Measurements from ENCODE around the gene DPP9.

The DPP9 gene

DNA sequence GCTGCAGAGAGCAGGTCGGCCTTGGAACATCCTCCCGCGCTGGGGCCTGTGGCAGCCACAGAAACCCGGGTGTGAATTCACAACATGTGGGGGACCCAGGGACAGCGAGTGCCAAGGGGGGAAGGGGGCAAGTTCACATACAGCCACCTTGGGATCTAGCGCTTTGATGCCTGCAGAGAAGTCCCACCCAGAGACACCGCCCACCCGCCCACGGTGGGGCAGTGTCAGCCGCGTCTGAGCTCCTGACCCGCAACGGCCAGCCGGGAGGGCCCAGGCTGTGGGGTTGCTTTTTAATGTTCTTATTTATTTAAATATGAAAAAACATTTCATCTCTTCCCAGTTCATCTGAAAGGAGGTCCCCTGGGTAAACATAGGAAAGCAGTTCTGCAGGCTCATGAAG, 66.4 kb downstream of the DPP9 start:
- DNase-seq (ENCODE audit: low read depth in 2 of 2) = no peak

GRCh38 chr19:4656102-4656501, 67.5 kb downstream of the DPP9 start:
- no peak for DNase-seq (ENCODE audit: low read depth in 2 of 2)

DNA sequence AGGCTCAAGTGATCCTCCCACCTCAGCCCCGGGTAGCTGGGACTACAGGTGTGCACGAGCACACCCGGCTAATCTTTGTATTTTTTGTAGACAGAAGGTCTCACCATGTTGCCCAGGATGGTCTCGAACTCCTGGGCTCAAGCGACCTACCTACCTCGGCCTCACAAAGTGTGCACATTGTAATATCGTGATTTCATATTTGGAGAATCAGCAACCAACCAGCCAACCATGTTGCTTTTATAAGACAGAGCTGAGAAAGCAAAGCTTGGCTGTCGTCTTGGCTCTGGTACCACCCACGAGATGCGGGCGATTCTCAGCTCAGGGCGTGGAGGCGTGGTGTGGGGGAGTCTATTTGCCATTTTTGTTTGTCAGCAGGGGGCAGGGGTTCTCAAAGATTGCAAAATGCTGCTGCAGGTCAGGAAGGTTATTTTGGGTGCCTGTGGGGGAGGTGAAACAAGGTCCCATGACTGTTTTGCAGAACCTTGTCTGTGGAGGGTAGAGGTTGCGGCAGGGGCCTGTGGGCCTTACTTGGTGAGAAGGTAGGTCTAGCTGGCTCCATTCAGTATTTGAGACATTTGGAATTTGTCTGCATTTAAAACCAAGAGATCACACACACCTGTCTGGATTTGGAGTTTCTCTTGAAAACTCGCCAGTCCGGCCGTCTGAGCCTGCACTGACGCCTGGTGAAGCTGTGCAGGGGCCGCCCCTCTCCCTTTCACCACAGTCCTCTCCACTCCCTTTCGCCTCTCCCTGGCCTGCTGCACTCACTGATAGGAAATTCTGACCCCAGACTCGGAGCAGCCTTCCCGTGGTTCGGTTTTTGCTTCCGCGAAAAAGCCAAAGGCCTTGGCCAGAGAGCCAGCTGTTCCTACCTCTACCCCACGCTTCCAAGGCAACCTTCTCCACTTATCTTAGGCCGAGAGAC, 68.9 kb downstream of the DPP9 start:
- DNase-seq (ENCODE audit: low read depth in 2 of 2) = no peak

- DNase-seq (ENCODE audit: low read depth in 2 of 2) = no peak
These were observed 69.7 kb downstream of the DPP9 start for GRCh38 chr19:4653793-4654436.

DNA sequence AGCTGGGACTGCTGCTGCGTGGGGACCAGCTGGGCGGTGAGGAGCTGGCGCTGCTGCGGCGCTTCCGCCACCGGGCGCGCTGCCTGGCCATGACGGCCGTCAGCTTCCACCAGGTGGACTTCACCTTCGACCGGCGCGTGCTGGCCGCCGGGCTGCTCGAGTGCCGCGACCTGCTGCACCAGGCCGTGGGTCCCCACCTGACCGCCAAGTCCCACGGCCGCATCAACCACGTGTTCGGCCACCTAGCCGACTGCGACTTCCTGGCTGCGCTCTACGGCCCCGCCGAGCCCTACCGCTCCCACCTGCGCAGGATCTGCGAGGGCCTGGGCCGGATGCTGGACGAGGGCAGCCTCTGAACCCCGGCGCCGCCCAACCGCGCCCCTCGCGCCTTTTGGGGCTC, 71.6 kb downstream of the DPP9 start:
- DNase-seq (ENCODE audit: low read depth in 2 of 2) = no peak

DNA sequence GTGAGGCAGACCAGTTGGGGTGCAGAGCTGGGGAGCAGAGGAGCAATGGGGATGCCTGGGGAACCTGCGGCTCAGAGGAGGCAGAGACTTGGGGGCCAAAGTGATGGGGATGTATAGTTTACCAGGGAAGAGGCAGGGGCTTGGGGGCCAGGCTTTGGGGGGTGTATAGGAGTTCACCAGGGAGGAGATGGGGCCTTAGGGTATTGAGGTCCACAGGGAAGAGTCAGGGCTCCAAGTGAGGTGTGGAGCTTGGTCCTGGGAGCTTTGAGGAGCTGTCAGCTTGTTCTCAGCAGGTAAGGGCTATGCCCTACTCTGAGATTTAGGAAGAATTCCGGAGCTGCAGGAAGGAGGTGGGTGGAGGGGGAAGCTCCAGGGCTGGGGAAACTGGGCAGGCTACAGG, 73.5 kb downstream of the DPP9 start:
- no peak for DNase-seq (ENCODE audit: low read depth in 2 of 2)

DNA sequence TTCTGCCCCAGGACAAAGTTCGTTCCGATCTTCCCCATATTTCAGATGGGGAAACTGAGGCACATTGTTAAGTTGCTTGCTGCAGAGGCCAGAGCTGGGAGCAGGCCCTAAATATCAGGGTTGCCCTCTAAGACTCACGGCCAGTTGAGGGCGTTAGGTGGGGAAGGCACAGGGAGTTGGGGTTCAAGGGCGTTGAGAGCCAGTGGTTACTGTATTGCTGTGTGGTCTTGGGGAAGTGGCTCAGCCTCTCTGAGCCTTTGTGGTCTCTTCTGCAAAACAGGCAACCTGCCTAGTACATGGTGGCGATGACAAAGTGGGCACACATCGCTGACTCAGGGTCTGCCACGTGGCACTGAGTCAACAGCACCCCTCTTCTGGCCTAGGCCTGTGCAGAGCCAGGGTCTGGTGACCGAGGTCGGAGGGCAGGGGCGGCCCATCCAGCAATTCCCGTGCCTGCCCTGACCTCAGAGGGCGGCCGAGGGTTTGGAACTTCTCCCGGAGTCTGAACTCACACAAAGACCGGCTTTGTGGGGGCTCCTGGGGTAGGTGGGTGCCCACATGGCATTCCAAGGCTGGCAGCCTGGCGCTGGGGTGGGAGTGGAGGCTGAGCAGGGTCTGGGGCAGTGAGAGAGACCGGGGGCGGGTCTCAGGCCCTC, 74.1 kb downstream of the DPP9 start:
- no peak for DNase-seq (ENCODE audit: low read depth in 2 of 2)

DNA sequence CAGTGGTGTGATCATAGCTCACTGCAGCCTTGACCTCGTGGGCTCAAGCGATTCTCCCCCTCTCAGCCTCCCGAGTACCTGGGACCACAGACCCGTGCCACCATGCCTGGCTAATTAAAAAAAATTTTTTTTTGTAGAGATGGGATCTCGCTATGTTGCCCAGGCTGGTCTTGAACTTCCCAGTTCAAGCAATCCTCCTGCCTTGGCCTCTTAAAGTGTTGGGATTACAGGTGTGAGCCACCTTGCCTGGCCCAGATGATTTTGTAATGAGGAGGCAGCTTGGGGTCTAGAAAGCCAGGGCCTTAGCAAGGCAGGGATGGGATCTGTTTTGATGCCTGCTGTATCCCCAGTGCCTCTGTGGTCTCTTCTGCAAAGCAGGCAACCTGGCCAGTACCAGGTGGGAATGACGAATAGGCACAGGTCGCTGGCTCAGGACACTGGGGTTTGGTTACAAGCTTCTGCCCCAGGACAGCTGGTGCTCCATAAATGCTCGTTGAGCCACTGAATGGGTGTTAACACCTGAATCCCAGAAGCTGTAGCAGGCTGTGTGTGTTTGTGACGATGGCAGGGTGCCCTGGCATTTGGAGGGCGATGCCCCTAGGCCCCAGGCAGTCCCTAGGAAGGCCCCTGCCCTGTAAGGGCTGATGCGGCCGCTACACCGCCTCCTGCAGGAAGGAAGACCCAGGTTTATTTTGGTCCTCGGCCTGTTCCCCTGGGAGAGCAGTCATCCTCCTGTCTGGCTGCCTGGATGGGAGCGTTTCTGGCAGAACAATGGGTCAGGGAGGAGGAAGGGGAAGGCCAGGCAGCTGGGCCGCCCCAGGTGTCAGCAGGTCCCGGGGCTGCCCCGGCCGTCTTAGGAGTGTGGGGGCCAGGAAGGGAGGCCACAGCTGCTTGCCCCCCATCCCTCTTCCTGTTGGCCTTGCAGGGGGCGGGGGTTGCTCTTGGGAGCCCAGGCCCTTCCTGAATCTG, 75.7 kb downstream of the DPP9 start:
- no peak for DNase-seq (ENCODE audit: low read depth in 2 of 2)

GRCh38 chr19:4645718-4646117, 77.9 kb downstream of the DPP9 start:
- no peak for DNase-seq (ENCODE audit: low read depth in 2 of 2)

DNA sequence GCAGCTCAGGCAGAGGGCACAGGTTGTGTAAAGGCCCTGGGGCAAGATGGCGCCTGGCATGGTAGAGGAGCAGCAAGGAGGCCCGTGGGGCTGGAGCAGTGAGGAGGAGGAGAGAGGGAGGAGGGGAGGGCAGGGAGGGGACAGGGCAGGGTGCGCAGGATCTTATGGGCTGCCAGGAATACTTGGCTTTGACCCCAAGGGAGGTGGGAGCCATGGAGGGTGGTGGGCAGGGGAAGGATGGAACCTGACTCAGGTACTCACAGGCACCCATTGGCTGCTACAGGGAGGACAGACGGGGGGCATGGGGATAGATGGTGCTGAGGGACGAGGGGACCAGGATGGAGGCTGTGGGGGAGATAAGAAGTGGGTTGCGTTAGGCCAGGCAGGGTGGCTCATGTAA, 81.0 kb downstream of the DPP9 start:
- no peak for DNase-seq (ENCODE audit: low read depth in 2 of 2)

DNA sequence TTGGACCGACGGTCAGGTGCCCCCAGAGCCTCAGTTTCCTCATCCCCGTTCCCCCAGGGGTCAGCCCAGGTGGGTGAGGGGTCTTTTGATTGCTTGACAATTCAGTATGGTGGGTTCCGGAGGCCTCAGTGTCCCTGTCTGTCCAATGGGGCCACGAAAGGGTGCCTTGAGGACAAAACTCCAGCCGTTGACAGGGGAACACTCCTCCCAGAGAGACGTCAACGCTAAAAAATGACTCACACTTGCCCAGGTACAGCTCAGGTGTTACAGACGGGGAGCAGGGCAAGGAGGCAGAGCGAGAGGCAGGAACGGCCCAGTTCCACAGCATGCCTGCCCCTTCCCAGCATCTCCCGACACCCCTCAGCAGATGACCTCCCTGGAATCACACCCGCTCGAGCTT, 82.5 kb downstream of the DPP9 start:
- no peak for DNase-seq (ENCODE audit: low read depth in 2 of 2)

DNA sequence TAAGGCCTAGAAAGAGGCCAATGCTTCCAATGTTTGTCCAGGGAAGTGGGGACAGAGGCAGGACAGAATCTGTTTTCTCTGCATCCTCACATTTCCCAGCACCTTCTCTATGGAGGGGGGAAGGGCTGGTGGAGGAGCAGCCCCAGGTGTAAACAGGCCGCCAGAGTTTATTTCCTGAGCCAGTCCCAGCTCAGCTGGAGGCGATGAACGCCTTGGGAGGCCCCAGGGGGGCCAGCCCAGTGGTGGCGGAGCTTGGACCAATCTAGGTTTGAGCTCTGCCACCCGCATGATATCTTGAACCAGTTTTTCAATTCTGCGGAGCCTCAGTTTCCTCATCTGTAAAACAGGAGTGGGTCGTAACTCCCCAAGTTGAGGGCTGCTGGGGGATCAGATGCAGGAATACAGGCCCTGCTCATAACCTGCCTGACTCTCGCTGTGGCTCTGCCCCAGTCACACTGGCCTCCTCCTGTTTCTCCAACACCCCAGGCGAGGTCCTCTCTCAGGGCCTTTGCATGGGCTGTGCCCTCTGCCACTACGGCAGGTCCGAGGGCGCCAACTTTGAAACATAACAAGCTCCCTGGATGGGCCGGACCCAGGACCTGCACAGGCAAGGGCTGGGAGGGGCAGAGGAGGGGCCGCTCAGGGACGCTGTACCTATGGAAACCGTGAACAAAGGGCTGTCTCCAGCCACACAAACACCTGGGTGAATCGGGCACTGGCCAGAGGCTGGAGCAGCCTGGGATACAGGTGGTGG, 83.2 kb downstream of the DPP9 start:
- DNase-seq (ENCODE audit: low read depth in 2 of 2) = no peak

GRCh38 chr19:4639531-4640246, 84.0 kb downstream of the DPP9 start:
- no peak for DNase-seq (ENCODE audit: low read depth in 2 of 2)

- DNase-seq (ENCODE audit: low read depth in 2 of 2) = peak; percentile 98 to 100
These were observed 84.7 kb downstream of the DPP9 start, which contains the start of gene TNFAIP8L1 for GRCh38 chr19:4638828-4639530. TNFAIP8L1 (plus strand) TSS chr19:4639516; CDS start chr19:4651870, 12,354 bp downstream.

GRCh38 chr19:4638317-4638716, 85.3 kb downstream of the DPP9 start:
- DNase-seq (ENCODE audit: low read depth in 2 of 2) = no peak

DNA sequence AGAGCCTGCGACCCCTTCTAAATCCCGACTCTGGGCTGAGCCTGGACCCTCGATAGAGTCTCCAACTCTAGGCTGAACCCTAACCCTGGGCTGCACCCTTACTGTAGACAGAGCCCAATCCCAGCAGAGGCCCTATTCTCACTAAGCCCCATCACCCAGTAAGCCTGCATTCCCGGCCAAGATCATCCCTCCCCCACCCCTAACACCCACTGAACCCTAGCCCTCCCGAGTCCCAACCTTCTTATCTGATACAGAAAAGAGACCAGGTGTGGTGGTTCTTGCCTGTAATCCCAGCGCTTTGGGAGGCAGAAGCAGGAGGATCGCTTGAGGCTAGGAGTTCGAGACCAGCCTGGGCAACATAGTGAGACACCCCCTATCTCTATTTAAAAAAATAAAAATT, 86.9 kb downstream of the DPP9 start:
- DNase-seq (ENCODE audit: low read depth in 2 of 2) = no peak

DNA sequence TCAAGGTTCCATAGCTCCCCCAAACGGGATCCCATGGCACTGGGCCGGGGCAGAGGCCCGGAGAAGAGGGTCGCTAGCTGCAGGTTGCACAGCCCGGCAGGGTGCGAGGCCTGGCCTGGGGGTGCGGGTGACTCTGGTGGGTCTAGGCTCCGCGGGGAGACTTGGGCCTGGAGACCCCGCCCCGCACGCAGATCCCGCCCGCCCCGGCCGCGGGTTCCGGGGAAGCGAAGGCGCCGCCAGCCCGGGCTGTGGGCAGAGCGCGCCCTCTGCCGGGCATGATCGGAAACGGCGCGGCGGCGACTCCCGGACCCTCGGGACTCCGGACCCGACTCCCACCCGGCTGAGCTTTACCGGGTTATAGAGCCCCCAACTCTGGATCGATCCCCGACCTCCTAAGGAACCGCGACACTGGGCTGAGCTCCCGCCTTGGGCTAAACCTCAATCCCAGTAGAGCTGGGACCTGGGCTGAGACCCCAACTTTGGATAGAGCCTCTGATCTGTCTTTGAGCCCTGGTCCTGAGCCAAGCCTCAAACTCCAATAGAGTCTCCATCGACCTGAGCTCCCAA, 87.4 kb downstream of the DPP9 start:
- peak; percentile 68 to 72 for DNase-seq (ENCODE audit: low read depth in 2 of 2)

GRCh38 chr19:4635754-4636116, 87.9 kb downstream of the DPP9 start:
- no peak for DNase-seq (ENCODE audit: low read depth in 2 of 2)
